ENCODE measurements around the gene TNS3.

Gene TNS3

DNA sequence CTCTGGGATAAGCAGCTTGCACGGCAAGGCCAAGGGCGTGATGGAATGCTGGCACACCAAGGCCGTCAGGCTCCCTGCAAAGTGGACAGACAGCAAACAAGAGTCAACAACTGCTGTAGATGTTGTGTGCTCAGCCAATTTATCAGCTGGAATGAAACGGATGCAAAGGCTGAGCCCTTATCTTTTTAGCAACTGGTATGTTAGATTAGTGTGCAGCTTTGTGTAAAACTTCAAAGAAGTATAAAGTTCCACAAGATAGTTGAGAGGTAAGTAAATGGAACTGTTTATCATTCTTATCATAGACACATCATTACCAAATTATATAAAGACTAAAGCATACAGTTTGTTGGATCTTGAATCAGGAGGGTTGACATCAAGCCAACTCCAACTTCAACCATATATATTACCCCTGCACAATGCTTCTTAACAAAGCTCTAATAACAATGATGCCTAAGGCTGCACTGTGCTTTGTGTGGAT lies 289.0 kb downstream of the TNS3 start:
- H3K27me3 ChIP-seq (ENCODE audit: insufficient read depth, poor library complexity, severe bottlenecking): no peaks in the 10 kb centered on the region
- no peak for DNase-seq (ENCODE audit: low read depth in 1 of 2, low spot score in 1 of 2)
- H3K27ac ChIP-seq (replicated peaks): no peak overlapping the region
- TF ChIP-seq, protein P1, sequence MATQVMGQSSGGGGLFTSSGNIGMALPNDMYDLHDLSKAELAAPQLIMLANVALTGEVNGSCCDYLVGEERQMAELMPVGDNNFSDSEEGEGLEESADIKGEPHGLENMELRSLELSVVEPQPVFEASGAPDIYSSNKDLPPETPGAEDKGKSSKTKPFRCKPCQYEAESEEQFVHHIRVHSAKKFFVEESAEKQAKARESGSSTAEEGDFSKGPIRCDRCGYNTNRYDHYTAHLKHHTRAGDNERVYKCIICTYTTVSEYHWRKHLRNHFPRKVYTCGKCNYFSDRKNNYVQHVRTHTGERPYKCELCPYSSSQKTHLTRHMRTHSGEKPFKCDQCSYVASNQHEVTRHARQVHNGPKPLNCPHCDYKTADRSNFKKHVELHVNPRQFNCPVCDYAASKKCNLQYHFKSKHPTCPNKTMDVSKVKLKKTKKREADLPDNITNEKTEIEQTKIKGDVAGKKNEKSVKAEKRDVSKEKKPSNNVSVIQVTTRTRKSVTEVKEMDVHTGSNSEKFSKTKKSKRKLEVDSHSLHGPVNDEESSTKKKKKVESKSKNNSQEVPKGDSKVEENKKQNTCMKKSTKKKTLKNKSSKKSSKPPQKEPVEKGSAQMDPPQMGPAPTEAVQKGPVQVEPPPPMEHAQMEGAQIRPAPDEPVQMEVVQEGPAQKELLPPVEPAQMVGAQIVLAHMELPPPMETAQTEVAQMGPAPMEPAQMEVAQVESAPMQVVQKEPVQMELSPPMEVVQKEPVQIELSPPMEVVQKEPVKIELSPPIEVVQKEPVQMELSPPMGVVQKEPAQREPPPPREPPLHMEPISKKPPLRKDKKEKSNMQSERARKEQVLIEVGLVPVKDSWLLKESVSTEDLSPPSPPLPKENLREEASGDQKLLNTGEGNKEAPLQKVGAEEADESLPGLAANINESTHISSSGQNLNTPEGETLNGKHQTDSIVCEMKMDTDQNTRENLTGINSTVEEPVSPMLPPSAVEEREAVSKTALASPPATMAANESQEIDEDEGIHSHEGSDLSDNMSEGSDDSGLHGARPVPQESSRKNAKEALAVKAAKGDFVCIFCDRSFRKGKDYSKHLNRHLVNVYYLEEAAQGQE (IDR thresholded peaks at IDR 0.05; ENCODE audit: insufficient replicate concordance, low read depth): no peak
- TF ChIP-seq POLR2AphosphoS5 (IDR thresholded peaks at IDR 0.05; ENCODE audit: low read depth) (no peak), GABPA (IDR thresholded peaks at IDR 0.05; ENCODE audit: low read depth) (no peak)
- TF ChIP-seq, protein P2, sequence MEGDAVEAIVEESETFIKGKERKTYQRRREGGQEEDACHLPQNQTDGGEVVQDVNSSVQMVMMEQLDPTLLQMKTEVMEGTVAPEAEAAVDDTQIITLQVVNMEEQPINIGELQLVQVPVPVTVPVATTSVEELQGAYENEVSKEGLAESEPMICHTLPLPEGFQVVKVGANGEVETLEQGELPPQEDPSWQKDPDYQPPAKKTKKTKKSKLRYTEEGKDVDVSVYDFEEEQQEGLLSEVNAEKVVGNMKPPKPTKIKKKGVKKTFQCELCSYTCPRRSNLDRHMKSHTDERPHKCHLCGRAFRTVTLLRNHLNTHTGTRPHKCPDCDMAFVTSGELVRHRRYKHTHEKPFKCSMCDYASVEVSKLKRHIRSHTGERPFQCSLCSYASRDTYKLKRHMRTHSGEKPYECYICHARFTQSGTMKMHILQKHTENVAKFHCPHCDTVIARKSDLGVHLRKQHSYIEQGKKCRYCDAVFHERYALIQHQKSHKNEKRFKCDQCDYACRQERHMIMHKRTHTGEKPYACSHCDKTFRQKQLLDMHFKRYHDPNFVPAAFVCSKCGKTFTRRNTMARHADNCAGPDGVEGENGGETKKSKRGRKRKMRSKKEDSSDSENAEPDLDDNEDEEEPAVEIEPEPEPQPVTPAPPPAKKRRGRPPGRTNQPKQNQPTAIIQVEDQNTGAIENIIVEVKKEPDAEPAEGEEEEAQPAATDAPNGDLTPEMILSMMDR (IDR thresholded peaks at IDR 0.05; ENCODE audit: insufficient read depth, low read length): no peak
- H3K4me3 ChIP-seq (replicated peaks; ENCODE audit: insufficient read depth, low read length): no peak overlapping the region

DNA sequence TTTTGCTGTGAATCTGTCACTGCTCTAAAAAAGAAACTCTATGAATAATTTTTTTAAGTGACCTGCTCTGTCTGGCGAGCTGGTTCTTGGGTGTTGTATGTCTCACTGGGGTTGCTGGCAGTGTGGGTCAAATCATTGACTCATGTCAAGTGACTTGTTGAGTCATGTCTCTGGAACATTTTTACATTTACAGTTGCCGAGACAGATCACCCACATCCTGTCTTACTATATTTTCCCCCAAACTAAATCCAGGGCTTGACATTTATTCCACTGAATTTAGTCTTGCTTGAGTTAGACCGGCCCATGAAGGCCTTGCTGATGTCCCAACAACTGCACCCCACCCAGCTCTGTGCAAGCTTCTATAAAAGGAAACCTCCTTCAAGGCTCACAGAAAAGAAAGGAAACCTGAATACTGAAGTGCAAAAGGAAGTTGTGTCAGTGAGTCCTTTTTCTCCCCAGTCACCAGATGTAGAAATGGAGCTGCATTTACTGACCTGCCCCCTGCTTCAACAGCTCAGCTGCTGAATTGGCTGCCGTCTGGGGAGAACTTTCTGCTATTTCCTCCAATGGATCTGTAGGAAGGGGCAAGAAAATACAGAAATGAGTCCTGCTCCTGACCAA lies 290.3 kb downstream of the TNS3 start:
- H3K27me3 ChIP-seq (ENCODE audit: insufficient read depth, poor library complexity, severe bottlenecking): no peaks in the 10 kb centered on the region
- TF ChIP-seq POLR2AphosphoS5 (IDR thresholded peaks at IDR 0.05; ENCODE audit: low read depth) (no peak), GABPA (IDR thresholded peaks at IDR 0.05; ENCODE audit: low read depth) (no peak), SPI1 (IDR thresholded peaks at IDR 0.05; ENCODE audit: borderline replicate concordance, low read depth) (no peak)
- TF ChIP-seq, protein P1 (IDR thresholded peaks at IDR 0.05; ENCODE audit: insufficient replicate concordance, low read depth): no peak
- TF ChIP-seq, protein P2 (IDR thresholded peaks at IDR 0.05; ENCODE audit: insufficient read depth, low read length): no peak
- no peak overlapping the region for H3K4me3 ChIP-seq (replicated peaks; ENCODE audit: insufficient read depth, low read length)
- H3K27ac ChIP-seq (replicated peaks): no peak overlapping the region
- DNase-seq (ENCODE audit: low read depth in 1 of 2, low spot score in 1 of 2): peak in 1 of 2 experiments; percentile 57

DNA sequence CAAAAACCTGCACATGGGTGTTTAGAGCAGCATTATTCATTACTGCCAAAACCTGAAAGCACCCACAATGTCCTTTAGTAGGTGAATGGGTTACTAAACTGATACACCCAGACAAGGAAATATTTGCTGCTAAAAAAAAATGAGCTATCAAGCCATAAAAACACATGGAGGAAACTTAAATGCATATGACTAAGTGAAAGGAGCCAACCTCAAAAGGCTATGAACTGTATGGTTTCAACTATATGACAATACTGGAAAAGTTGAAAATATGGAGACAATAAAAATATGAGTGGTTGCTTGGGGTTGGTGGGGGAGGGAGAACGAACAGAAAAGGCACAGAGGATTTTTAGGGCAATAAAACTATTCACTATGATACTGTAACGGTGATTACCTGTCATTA lies 291.0 kb downstream of the TNS3 start:
- DNase-seq (ENCODE audit: low read depth in 1 of 2, low spot score in 1 of 2): no peak
- no peak overlapping the region for H3K27ac ChIP-seq (replicated peaks)
- TF ChIP-seq GABPA (IDR thresholded peaks at IDR 0.05; ENCODE audit: low read depth): no peak
- TF ChIP-seq, protein P2 (IDR thresholded peaks at IDR 0.05; ENCODE audit: insufficient read depth, low read length): no peak
- TF ChIP-seq SPI1 (IDR thresholded peaks at IDR 0.05; ENCODE audit: borderline replicate concordance, low read depth): no peak
- no peak for TF ChIP-seq POLR2AphosphoS5 (IDR thresholded peaks at IDR 0.05; ENCODE audit: low read depth)
- TF ChIP-seq, protein P1 (IDR thresholded peaks at IDR 0.05; ENCODE audit: insufficient replicate concordance, low read depth): no peak
- no peak overlapping the region for H3K4me3 ChIP-seq (replicated peaks; ENCODE audit: insufficient read depth, low read length)
- H3K27me3 ChIP-seq (ENCODE audit: insufficient read depth, poor library complexity, severe bottlenecking): no peaks in the 10 kb centered on the region

Measured in HL-60 (cell line).